ENCODE results near the gene TP53RK. TPM values are rescaled to one million over a fixed set of nuclear protein-coding genes. Genes with fewer than 3 reads are reported as not detected.

TP53RK gene
- total RNA-seq, 2 donors from 2014 or later, result 6.6 to 11.7 TPM

DNA sequence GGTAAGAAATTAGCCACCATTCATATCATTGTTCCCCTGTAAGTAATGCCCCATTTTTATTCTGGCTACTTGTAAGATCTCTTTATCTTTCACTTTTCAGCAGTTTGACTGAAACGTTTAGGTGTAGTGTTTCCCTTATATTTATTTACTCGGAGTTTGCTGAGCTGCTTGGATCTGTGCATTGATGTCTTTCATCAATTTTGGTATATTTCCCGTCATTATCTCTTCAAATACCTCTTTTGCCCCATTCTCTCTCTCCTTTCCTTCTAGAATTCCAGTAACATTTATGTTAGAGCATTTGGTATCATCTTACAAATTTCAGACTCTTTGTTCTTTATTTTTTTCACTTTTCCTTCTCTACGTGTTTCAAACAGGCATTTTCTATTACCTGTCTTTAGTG, 28.8 kb downstream of the TP53RK start:
- no peaks in the 10 kb centered on the region for H3K36me3 ChIP-seq (replicated peaks in 1 of 2; ENCODE audit: insufficient read depth in 1 of 2, low read depth in 2 of 2)
- no peak overlapping the region for H3K27ac ChIP-seq
- TF ChIP-seq, protein P1, sequence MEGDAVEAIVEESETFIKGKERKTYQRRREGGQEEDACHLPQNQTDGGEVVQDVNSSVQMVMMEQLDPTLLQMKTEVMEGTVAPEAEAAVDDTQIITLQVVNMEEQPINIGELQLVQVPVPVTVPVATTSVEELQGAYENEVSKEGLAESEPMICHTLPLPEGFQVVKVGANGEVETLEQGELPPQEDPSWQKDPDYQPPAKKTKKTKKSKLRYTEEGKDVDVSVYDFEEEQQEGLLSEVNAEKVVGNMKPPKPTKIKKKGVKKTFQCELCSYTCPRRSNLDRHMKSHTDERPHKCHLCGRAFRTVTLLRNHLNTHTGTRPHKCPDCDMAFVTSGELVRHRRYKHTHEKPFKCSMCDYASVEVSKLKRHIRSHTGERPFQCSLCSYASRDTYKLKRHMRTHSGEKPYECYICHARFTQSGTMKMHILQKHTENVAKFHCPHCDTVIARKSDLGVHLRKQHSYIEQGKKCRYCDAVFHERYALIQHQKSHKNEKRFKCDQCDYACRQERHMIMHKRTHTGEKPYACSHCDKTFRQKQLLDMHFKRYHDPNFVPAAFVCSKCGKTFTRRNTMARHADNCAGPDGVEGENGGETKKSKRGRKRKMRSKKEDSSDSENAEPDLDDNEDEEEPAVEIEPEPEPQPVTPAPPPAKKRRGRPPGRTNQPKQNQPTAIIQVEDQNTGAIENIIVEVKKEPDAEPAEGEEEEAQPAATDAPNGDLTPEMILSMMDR (IDR thresholded peaks at IDR 0.05), result no peak
- TF ChIP-seq POLR2A (IDR thresholded peaks at IDR 0.05), result no peak
- H3K4me1 ChIP-seq, result no peaks in the 10 kb centered on the region
- no peak overlapping the region for H3K4me3 ChIP-seq
- H3K27me3 ChIP-seq, result no peaks in the 10 kb centered on the region
- DNase-seq (no peak), ATAC-seq (no peak)
- H3K9me3 ChIP-seq, result no peaks in the 10 kb centered on the region
- intact Hi-C loops (cut with DNase I), result no loop called here
- WGBS, 2 donors, result 74 to 85% methylated on average over 4 of the region's 4 CpGs

DNA sequence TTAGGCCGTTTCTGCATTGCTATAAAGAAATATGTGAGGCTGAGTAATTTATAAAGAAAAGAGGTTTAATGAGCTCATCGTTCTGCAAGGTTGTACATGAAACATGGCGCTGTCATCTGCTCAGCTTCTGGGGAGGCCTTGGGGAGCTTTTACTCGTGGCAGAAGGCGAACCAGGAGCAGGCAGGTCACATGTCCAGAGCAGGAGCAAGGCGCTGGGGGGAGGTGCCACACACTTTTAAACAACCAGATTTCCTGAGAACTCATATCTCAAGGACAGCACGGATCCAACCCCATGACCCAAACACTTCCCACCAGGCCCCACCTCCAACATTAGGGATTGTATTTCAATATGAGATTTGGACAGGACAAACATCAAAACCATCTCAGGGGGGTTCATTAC, 31.6 kb downstream of the TP53RK start:
- Histone ChIP-seq H3K9me3 (no peaks in the 10 kb centered on the region), H3K27me3 (no peaks in the 10 kb centered on the region), H3K27ac (no peak overlapping the region), H3K36me3 (replicated peaks in 1 of 2; ENCODE audit: insufficient read depth in 1 of 2, low read depth in 2 of 2) (no peaks in the 10 kb centered on the region), H3K4me3 (no peak overlapping the region), H3K4me1 (no peaks in the 10 kb centered on the region)
- no peak for DNase-seq
- 76 to 81% methylated on average over 7 of the region's 7 CpGs for WGBS, 2 donors
- ATAC-seq, result no peak
- TF ChIP-seq POLR2A (IDR thresholded peaks at IDR 0.05), result no peak
- TF ChIP-seq, protein P1 (IDR thresholded peaks at IDR 0.05), result no peak
- intact Hi-C loops (cut with DNase I), result no loop called here

DNA sequence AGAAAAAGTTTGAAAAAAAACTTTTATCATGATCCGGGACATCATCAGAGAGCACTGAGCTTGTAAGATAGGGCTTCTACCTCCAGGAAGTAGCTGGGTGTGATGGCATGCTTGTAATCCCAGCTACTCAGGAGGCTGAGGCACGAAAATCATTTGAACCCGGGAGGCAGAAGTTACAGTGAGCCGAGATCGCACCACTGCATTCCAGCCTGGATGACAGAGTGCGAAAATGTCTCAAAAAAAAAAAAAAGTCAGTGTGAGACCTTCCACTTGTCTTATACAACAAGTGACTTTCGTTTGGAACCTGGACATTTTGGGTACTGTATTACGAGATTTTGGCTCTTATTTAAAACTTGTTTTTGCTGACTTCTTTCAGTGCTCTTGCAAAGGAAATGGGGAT, 32.1 kb downstream of the TP53RK start:
- intact Hi-C loops (cut with DNase I), result no loop called here
- H3K27ac ChIP-seq, result no peak overlapping the region
- TF ChIP-seq, protein P1 (IDR thresholded peaks at IDR 0.05), result no peak
- no peak for TF ChIP-seq POLR2A (IDR thresholded peaks at IDR 0.05)
- no peaks in the 10 kb centered on the region for H3K27me3 ChIP-seq
- DNase-seq, result no peak
- H3K4me3 ChIP-seq, result no peak overlapping the region
- H3K4me1 ChIP-seq, result no peaks in the 10 kb centered on the region
- no peaks in the 10 kb centered on the region for H3K36me3 ChIP-seq (replicated peaks in 1 of 2; ENCODE audit: insufficient read depth in 1 of 2, low read depth in 2 of 2)
- 89 to 92% methylated on average over 8 of the region's 8 CpGs for WGBS, 2 donors
- H3K9me3 ChIP-seq, result no peaks in the 10 kb centered on the region
- no peak for ATAC-seq

DNA sequence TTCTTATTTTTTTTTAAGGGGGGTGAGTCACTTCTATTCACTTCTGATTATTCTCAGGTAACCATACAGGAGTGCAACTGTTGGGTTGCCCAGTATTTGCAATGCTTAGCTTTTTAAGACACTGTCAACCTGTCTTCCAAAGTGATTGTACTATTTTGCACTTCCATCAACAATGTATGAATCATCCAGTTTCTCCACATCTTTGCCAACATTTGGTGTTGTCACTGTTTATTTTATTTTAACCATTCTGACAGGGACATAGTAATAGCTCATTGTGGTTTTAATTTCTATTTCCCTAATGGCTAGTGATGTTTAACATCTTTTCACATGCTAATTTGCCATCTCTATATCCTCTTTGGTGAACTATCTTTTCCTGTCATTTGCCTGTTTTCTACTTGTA, 36.5 kb downstream of the TP53RK start:
- Histone ChIP-seq H3K9me3 (no peaks in the 10 kb centered on the region), H3K4me3 (no peak overlapping the region), H3K27ac (no peak overlapping the region), H3K36me3 (replicated peaks in 1 of 2; ENCODE audit: insufficient read depth in 1 of 2, low read depth in 2 of 2) (no peaks in the 10 kb centered on the region), H3K4me1 (no peaks in the 10 kb centered on the region), H3K27me3 (no peaks in the 10 kb centered on the region)
- no peak for ATAC-seq
- intact Hi-C loops (cut with DNase I), result no loop called here
- no peak for DNase-seq
- no peak for TF ChIP-seq POLR2A (IDR thresholded peaks at IDR 0.05)
- TF ChIP-seq, protein P1 (IDR thresholded peaks at IDR 0.05), result no peak

DNA sequence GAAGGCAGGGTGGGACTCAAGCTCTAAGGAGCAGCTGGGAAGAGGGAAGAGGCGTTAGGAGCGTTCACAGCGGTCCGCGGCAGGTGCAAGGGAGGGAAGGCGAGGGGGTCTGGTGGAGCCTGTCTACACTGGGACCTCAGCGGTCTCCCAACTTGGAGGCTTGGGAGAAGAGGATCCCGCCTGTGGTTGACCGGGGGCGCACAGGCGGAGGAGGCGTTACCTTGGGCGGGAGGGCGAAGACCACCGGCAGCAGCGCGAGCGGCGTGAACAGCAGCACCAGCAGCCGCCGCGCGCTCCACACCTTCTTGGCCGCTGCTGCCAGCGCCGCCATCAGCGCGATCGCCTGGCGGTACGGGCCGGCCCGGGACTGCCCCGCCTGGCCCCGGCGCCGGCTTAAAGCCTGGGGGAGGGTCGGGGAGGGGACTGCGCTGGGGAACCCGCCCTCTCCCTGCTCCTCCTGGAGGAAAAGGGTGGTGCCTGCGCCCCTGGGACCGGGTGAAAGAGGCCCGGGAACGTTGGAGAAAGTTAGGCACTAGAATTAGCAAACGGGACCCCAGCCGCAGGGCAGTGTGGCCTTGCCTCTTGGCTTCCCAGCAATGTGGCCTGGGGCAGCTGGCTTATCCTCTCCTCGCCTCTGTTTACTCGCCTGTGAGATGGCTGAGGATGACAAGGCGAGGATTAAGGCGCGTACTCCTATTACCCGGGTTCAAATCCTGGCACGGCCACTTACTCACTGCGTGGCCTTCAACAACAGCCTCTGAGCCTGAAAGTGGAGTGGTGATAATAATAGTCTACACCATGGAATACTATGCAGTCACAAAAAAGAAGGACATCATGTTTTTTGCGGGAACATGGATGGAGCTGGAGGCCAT, 37.9 kb downstream of the TP53RK start, which contains the start of gene SLC13A3:
SLC13A3 (minus strand) TSS at position 369 of the 872 bp plus-strand sequence; CDS start at position 331, 38 bp downstream.
- H3K4me3 ChIP-seq, result no peak within 1 kb of the TSS

More for the DNA sequence above, 37.9 kb downstream of the TP53RK start, which contains the start of gene SLC13A3:
- no peaks in the 10 kb centered on the region for H3K27me3 ChIP-seq
- ATAC-seq (peak; percentile 55), DNase-seq (no peak)
- no peaks in the 10 kb centered on the region for H3K36me3 ChIP-seq (replicated peaks in 1 of 2; ENCODE audit: insufficient read depth in 1 of 2, low read depth in 2 of 2)
- no peaks in the 10 kb centered on the region for H3K4me1 ChIP-seq
- H3K9me3 ChIP-seq, result no peaks in the 10 kb centered on the region
- intact Hi-C loops (cut with DNase I), result no loop called here
- H3K27ac ChIP-seq, result no peak within 1 kb of the TSS
- 29 to 52% methylated on average over 41 to 55 of the region's 55 CpGs for WGBS, 2 donors
- TF ChIP-seq POLR2A (IDR thresholded peaks at IDR 0.05), result no peak
- TF ChIP-seq, protein P1 (IDR thresholded peaks at IDR 0.05), result no peak

Measured in body of pancreas (tissue), 4 donors.